Eye (tissue), 1 donor: ENCODE measurements around the gene SMIM33.
"Not testable (repeated sequence)": the region's sequence is repeated elsewhere in the genome, so short reads cannot be mapped to it uniquely, and the experiment has no call there.

Source experiments
- DNase-seq: peaks from one replicate; pipeline ENCODE4 v3.0.0-alpha.2; 2015

The SMIM33 gene

DNA sequence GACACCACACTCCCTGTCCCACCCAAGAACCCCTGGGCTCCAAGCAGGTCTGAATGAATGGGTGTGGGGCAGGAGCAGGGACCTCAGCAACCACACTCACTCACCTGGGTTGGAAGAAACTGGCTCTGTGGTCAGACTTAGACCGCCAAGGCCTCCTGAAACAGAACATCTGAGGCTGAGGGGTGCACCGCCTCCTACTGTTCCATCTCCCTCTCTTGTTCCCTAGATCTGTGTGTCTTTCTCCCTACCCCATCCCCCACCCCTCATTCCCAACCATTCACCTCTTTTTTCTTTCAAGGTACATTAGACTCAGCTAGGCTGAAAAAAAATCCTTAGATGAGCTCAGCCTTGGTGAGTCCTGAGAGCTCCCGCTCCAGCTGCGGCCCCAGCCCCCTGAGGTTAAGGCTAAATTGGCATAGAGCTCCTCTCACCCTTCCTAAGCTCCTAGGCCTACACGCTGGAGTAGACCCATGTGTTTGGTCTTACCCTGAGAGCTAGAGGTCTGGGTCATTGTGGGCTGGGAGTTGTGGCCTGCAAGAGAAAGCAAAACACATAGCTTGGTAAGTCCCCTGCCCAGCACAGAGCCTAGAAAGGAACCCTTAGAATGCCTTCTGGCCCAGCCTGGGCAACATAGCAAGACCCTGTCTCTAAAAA is 13.0 kb upstream of the SMIM33 start:
- DNase-seq: no peak

DNA sequence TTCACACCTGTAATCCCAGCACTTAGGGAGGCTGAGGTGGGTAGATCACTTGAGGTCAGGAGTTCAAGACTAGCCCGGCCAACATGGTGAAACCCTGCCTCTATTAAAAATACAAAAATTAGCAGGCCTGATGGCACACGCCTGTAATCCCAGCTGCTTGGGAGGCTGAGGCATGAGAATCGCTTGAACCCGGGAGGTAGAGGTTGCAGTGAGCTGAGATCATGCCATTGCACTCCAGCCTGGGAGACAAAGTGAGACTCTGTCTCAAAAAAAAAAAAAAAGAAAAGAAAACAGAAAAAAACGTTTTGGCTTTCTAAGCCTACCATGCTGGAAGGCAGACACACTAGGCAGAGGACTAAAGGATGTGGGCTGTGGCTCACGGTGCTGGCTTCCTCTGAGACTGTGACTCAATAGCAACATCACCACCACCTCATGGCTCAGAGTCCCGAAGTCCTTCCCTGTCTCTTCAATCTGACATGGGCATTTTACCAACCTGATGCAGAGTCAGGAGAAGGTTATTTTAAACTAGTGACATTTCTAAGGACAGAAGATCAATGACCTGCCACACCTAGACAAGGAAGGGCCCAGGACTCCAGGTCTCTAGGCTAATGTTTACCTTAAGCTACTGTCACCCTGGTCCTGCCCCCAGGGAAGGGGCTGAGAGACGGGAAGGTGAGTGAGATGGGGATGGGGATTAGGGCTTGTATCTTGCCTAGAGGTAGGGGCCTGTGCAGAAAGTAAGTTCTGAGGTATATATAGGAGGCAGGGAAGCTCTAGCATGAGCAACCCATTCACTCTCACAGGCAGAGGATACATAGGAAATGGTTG is 12.0 kb upstream of the SMIM33 start:
- no peak for DNase-seq

- no peak for DNase-seq
These were observed 11.3 kb upstream of the SMIM33 start for GRCh38 chr5:139459451-139459934.

DNA sequence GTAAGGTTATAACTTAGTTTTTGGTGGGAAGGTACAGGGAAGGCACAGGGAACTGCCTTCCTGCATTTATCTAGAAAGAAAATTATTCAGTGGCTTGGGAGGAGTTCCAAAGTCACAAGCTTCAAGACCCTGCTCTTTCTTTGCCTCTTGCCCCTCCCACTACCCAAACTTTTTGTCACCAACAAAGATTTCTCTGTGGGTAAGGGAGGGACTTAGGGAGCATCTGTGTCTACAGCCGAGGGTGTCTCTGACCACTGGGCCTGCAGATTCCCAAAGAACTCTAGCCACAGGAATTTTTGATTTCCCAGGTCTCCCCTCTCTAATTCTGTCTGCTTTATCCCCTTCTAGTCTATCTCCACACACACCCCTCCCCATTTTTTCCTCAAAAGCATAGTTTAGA is 10.3 kb upstream of the SMIM33 start:
- no peak for DNase-seq

DNA sequence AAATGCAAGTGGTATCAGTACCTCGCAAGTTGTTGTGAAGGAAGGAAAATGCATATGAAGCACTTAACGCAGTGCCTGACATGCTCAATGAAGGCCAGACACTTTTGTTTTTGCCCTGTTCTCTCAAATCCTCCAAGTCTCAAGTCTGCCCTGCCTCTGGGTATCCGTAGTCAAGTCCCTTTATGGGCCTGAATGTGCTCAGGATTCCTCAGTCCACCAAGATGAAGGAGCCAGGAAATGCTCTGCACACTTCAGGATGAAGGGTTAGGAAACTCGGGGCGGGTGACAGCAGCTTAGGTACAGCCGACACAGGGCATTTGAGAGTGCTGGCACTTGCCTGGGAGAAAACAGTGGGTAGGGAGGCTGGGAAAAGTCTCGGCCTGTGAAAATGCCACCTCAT is 9.6 kb upstream of the SMIM33 start:
- no peak for DNase-seq

DNA sequence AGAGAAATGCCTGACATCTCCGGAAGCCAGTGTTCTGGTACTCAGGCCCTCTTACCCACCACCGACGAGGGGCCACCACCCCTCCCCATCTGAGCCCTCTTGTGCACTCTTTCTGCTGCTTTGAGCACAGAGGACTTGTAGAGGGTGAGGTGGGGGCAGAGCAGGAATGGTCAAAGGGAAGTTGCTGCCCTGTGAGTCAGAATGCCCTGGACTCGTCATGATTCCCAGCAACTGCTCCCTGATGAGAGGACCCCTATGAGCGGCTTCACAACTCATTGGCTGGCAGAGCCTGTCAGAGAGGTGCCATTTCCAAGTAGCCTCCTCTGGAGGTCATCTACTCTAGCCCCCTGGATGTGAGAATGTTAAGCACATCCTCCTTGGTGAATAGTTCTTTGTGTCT is 9.1 kb upstream of the SMIM33 start:
- no peak for DNase-seq

GRCh38 chr5:139462586-139463276 is 8.1 kb upstream of the SMIM33 start, which contains the start of gene ECSCR:
TSS of gene ECSCR (minus strand) at chr5:139462743. CDS start at chr5:139462670, 73 bp downstream.
- DNase-seq: no peak

DNA sequence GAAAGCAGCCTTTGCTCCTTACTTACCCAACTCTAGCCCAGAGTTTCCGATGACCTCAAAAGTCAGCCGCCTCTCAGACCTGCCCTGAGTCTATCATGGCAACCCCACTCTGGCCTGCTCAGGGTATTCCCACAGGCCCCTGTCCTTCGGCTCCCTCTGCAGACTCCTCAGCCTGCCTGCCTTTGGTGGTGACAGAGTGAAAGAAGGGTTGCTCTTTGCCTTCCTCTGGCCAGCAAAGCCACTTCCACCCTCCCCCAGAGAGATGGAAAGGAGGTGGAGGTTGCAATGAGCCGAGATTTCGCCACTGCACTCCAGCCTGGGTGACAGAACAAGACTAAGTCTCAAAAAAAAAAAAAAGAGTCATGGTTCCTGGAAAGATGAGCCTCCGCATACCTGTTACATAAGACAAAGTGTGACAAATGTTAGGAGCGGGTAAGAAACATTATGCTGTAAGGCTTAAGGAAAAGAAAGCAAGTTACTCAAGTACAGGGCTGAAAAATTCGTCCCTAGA is 2.3 kb upstream of the SMIM33 start:
- DNase-seq: no peak

DNA sequence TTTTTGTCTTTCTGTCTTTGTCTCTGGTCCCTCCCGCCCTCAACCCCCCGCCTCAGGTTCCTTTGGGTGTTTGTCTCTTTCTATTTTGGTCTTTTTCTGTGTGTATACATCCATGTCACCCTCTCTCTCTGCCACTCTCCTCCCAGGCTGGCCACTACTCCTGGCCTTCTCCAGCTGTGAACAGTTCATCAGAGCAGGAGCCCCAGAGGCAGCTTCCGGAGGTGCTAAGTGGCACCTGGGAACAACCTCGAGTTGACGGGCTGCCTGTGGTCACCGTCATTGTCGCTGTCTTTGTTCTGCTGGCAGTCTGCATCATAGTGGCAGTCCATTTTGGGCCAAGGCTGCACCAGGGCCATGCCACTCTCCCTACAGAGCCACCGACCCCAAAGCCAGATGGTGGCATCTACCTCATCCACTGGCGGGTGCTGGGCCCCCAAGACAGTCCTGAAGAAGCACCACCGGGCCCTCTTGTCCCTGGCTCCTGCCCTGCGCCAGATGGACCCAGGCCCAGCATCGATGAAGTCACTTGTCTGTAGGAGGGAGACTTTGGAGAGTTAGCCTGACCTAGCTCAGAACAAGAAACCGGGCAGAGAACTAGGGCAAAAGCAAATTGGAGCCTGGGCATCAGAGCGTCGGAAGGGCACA is 1.7 kb downstream of the SMIM33 start:
- no peak for DNase-seq

- peak; percentile 71 for DNase-seq
These were observed 2.3 kb downstream of the SMIM33 start for GRCh38 chr5:139473105-139473504.

GRCh38 chr5:139473565-139473964 is 2.8 kb downstream of the SMIM33 start:
- no peak for DNase-seq

DNA sequence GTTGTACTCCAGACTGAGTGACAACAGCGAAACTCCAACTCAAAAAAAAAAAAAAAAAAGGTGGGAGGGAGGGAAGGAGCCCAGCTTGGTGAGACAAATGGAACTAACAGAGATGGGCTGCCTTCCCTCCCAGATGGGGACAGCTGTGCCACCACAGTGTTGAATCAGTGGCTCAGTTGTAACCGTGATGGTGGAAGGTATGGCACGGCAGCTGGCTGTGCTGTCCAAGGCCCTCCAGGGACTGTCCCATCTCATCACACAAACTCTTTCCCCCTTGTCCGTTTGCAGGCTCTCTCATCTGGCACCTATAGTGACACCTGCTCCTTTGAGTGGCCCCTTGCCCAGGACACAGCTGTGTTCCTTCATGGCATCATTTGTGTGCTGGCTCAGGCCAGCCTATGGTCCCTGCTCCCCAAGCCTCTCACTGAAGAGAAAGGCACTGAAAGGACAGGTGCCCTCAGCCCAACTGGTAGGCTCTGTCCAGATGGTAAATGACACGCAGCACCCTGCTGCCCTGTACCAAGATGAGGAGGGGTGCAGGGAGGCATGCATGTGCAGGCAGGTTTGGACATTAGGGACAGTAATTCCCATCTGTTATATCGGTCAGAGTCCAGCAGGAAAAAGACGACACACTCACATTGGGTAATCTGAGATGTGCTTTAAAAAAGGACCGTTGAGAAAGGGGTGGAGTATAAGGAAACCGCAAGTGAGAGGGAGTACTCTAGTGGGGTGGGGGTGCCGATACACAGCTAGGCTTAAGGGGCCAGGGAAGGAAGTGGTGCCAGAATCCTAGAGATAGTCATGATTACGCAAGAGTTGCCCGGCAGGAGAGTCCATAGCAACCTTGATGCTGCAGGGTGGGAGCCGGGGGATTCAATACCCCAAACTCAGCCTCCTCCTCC is 4.3 kb downstream of the SMIM33 start:
- no peak for DNase-seq

GRCh38 chr5:139475865-139476617 is 5.2 kb downstream of the SMIM33 start:
- no peak for DNase-seq

GRCh38 chr5:139478657-139479423 is 8.0 kb downstream of the SMIM33 start:
- DNase-seq: not testable (repeated sequence)

- DNase-seq: not testable (repeated sequence)
These were observed 8.9 kb downstream of the SMIM33 start for GRCh38 chr5:139479729-139480128.

GRCh38 chr5:139481122-139481533 is 10.3 kb downstream of the SMIM33 start:
- DNase-seq: no peak

GRCh38 chr5:139481580-139482049 is 10.8 kb downstream of the SMIM33 start:
- DNase-seq: no peak

DNA sequence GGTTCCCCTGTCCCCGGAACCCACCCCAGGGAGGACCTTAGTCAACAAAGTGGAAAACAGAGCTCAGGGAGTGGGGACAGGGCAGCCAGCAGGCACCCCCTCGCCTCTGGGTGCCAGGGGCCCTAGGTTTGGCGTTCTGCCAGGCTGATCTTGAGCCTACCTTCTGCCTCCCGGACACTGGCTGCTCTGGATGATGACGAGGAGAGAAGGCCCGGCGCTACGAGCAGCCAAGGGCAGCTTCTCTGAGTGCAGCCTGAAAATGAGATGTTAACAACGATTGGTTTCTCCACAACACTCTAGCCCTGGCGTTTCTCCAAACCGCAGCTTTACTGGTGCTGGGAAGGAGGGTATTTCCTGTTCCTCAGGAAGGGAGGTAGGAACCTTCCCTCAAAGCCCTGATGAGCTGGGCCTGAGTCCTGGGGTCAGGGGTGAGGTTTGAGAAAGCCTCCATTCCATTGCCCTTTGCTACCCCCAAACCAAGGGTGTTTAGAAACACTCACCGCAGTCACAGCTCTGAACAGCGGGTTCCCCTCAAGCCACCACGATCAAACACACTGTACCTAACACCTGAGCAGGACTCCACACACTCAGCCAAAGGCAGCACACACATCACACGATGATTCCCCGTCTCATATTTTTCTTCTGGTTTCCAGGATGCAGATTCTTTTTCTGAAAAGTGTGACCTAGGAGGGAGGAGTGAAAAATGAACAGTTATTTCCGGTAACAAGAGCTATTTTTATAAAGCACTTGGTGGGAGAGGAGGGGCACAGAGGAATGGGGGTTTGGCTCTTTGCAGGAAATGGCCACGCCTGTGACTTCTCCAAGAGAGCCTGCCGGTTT is 11.5 kb downstream of the SMIM33 start, which contains the start of gene STING1:
TSS of gene STING1 (minus strand) at position 709 of the 840 bp plus-strand sequence. CDS start 1,054 bp downstream, outside the sequence.
- DNase-seq: peak; percentile 83

GRCh38 chr5:139482890-139483208 is 12.0 kb downstream of the SMIM33 start:
- DNase-seq: not testable (repeated sequence)
